HEK293T (cell line): Measurements from ENCODE around the gene SLC25A39.

Experiments
- CTCF ChIA-PET: fragments of 350-600 bp; formaldehyde crosslinking; extraction: SDS; loops from one replicate; lab custom pipeline; 2021; ENCODE audit warnings: antibody characterized with exemption, inconsistent platforms; lab: Yijun Ruan, JAX
- POLR2A ChIA-PET: fragments of 350-600 bp; formaldehyde crosslinking; extraction: SDS; loops from one replicate; lab custom pipeline; 2020; ENCODE audit warnings: antibody characterized with exemption, inconsistent platforms; lab: Yijun Ruan, JAX
- DNase-seq: peaks from one replicate; pipeline ENCODE4 v3.0.0; 2012; ENCODE audit warnings: mixed read lengths; ENCODE audit errors: extremely low spot score
- ARNT ChIP-seq: fragments of 450-650 bp; IDR thresholded peaks from 2 replicates; pipeline ENCODE4 v1.6.1; 2017; ENCODE audit warnings: mild to moderate bottlenecking
- BHLHE40 ChIP-seq: fragments of 450-650 bp; IDR thresholded peaks from 2 replicates; pipeline ENCODE4 v1.6.1; 2016; ENCODE audit warnings: mild to moderate bottlenecking, moderate library complexity, borderline replicate concordance
- CTBP1 ChIP-seq: fragments of 450-650 bp; IDR thresholded peaks from 2 replicates; pipeline ENCODE4 v1.6.1; 2016; ENCODE audit warnings: borderline replicate concordance
- ELF4 ChIP-seq: fragments of 450-650 bp; IDR thresholded peaks from 2 replicates; pipeline ENCODE4 v1.6.1; 2017; ENCODE audit warnings: antibody characterized with exemption
- FOXA1 ChIP-seq: fragments of 450-650 bp; IDR thresholded peaks from 2 replicates; pipeline ENCODE4 v1.6.1; 2016; ENCODE audit warnings: mild to moderate bottlenecking
- FOXK2 ChIP-seq: fragments of 450-650 bp; IDR thresholded peaks from 2 replicates; pipeline ENCODE4 v1.6.1; 2016; ENCODE audit warnings: mild to moderate bottlenecking
- FOXM1 ChIP-seq: fragments of 450-650 bp; IDR thresholded peaks from 2 replicates; pipeline ENCODE4 v1.6.1; 2017; ENCODE audit warnings: mild to moderate bottlenecking, borderline replicate concordance
- HDGF ChIP-seq: fragments of 450-650 bp; IDR thresholded peaks from 2 replicates; pipeline ENCODE4 v1.6.1; 2017; ENCODE audit warnings: antibody characterized with exemption, borderline replicate concordance
- L3MBTL2 ChIP-seq: fragments of 450-650 bp; conservative IDR thresholded peaks from 2 replicates; pipeline ENCODE4 v1.6.1; 2016; ENCODE audit warnings: mild to moderate bottlenecking
- LEF1 ChIP-seq: fragments of 450-650 bp; IDR thresholded peaks from 2 replicates; pipeline ENCODE4 v1.6.1; 2017; ENCODE audit warnings: mild to moderate bottlenecking, borderline replicate concordance
- NFRKB ChIP-seq: fragments of 450-650 bp; IDR thresholded peaks from 2 replicates; pipeline ENCODE4 v1.6.1; 2016; ENCODE audit warnings: mild to moderate bottlenecking, moderate library complexity
- SP1 ChIP-seq: fragments of 450-650 bp; IDR thresholded peaks from 2 replicates; pipeline ENCODE4 v1.6.1; 2017
- SUZ12 ChIP-seq: fragments of 450-650 bp; IDR thresholded peaks from 2 replicates; pipeline ENCODE4 v1.6.1; 2016; ENCODE audit warnings: mild to moderate bottlenecking
- TARDBP ChIP-seq: fragments of 450-650 bp; IDR thresholded peaks from 2 replicates; pipeline ENCODE4 v1.6.1; 2016
- ZNF384 ChIP-seq: fragments of 450-650 bp; IDR thresholded peaks from 2 replicates; pipeline ENCODE4 v1.6.1; 2016
- TF ChIP-seq, protein P1 (sequence below): fragments of 450-650 bp; IDR thresholded peaks from 2 replicates; pipeline ENCODE4 v1.6.1; 2016

SLC25A39 gene

GRCh38 chr17:44321246-44322120 lies 3.1 kb downstream of the SLC25A39 start:
- ChIA-PET CTCF (interaction anchor here (0.6 kb wide), 1 partner anchor 23 kb away, joined by 3 read pairs; no protein-coding TSS in a partner anchor), POLR2A (interaction anchor here (1.1 to 1.5 kb wide), 3 partner anchors 11 to 100 kb away, joined by 3 to 4 read pairs (median 3); no protein-coding TSS in a partner anchor)
- no peak for TF ChIP-seq FOXK2
- no peak for TF ChIP-seq ARNT
- no peak for TF ChIP-seq HDGF
- TF ChIP-seq FOXA1 = no peak
- DNase-seq = no peak

- no peak for TF ChIP-seq BHLHE40
- TF ChIP-seq ZNF384 = no peak
- no peak for TF ChIP-seq SUZ12
- no peak for TF ChIP-seq SP1
- TF ChIP-seq ELF4 = no peak
- TF ChIP-seq ARNT = no peak
- TF ChIP-seq FOXM1 = no peak
- TF ChIP-seq FOXA1 = no peak
- no peak for TF ChIP-seq NFRKB
- TF ChIP-seq TARDBP = no peak
- TF ChIP-seq FOXK2 = no peak
- TF ChIP-seq L3MBTL2 = no peak
- TF ChIP-seq CTBP1 = no peak
- TF ChIP-seq, protein P1, sequence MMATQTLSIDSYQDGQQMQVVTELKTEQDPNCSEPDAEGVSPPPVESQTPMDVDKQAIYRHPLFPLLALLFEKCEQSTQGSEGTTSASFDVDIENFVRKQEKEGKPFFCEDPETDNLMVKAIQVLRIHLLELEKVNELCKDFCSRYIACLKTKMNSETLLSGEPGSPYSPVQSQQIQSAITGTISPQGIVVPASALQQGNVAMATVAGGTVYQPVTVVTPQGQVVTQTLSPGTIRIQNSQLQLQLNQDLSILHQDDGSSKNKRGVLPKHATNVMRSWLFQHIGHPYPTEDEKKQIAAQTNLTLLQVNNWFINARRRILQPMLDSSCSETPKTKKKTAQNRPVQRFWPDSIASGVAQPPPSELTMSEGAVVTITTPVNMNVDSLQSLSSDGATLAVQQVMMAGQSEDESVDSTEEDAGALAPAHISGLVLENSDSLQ = no peak
- TF ChIP-seq HDGF = no peak
- TF ChIP-seq LEF1 = no peak
- no peak for DNase-seq
- ChIA-PET CTCF (no interaction called here), POLR2A (interaction anchor here (1.5 kb wide), 1 partner anchor 10 kb away, joined by 4 read pairs; no protein-coding TSS in a partner anchor)
These were observed 4.6 kb downstream of the SLC25A39 start for GRCh38 chr17:44320066-44320465.

DNA sequence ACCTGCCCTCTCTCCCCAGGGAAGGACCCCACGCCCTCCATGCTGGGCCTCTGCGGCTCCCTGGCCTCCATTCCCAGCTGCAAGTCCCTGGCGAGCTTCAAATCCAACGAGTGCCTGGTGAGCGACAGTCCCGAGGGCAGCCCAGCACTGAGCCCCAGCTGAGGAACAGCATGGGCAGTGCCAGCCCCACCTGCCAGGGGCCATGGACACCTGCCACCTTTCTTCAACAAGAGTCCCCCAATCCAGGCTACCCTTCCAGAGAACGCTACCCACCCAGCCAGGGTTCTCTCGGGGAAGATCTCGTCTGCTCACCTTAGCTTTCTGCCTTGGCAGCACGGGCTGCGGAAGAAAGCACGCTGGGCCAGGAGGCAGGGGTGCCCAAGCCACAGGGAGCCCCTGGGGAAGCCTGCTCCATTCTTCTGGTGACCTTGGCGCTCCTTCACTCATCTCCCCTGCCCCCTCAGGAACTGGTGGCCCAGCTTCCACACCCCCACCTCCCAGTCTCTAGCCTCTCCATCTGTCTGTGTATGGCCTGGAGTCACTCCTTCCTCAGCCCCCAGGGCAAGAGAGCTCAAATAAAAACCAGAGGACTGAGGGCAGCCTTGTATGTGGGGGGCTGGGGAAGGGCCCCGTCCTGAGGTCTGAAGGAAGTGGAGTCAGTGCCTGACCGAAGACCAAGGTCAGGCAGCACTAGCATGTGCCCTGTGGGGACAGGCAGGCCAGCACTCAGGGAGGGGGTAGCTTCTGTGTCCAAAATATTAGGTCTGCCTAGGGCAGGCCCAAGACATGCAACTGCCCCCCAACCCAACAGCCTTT lies 6.3 kb downstream of the SLC25A39 start:
- CTCF ChIA-PET = interaction anchor here (0.6 kb wide), 1 partner anchor 592 kb away, joined by 4 read pairs; no protein-coding TSS in a partner anchor
- TF ChIP-seq HDGF (no peak), CTBP1 (no peak), LEF1 (no peak), BHLHE40 (no peak), FOXK2 (no peak), NFRKB (no peak), ARNT (no peak), FOXA1 (no peak), L3MBTL2 (no peak), TARDBP (no peak), SP1 (no peak), ELF4 (no peak), FOXM1 (no peak), SUZ12 (no peak)
- TF ChIP-seq, protein P1 = no peak
- POLR2A ChIA-PET = interaction anchor here (0.8 to 2.3 kb wide), 3 partner anchors 40 to 103 kb away, joined by 3 to 5 read pairs (median 3); no protein-coding TSS in a partner anchor
- no peak for DNase-seq

DNA sequence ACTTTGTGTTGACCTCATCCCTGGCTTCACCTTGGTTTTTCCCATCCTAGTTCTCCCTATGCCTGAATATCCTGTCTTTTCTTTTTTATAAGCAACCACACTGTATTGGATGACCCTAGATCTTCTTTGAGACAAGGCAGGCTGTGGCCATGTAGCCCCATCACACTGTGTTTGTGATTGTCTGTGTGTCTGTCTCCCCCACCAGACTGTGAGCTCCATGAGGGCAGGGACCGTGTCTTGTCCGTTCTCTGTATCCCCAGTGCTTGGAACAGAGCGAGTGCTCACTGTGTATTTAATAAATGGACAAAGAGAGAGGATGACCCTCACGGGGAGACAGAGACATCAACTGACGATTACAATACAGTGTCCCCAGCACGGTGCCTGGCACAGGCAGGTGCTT lies 7.1 kb downstream of the SLC25A39 start:
- POLR2A ChIA-PET = interaction anchor here (0.8 to 2.3 kb wide), 2 partner anchors 9 to 96 kb away, joined by 3 to 5 read pairs; no protein-coding TSS in a partner anchor
- TF ChIP-seq ELF4 (no peak), HDGF (no peak), SP1 (no peak)

DNA sequence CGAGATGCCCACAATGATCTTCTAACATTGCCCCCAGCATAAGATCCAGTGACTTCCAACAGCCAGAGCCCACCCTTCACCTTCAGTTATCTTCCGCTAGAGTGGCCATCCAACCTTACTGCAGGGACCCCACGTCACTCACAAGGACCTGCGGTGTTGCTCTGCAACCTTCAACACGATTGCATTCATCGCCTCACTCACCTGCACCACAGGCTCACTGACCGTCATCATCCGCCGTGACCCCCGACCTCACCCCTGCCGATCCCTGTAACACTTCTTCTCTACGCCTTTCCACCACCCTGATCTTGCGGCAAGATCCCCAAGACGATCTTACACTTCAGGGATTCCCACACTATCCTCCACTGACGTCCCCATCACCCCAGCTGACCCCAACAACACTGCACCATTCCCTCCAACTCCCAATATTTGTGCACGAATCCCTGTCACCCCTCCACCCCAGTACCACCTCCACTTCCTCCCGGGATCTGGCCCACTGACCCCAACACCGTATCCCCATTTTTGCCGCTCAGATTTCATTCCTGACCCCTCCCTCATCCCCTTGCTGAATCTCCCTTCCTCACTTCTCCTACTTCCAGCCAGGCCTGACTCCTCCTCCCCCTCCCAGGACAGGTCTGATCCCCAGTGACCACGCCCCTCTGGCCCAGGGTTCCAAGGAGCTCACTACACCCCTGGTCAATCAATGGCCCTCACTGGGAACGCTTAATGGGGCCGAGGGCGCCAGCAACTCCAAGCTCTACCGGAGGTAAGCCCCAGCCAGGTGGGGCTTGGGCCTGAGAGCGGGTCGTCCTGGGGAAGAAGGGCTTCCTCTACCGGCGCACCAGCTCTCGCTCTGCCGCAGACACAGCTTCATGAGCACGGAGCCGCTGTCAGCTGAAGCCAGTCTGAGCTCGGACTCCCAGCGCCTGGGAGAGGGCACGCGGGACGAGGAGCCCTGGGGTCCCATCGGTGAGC lies 8.6 kb downstream of the SLC25A39 start:
- CTCF ChIA-PET = interaction anchor here (0.8 to 1.2 kb wide), 2 partner anchors 30 to 106 kb away, joined by 3 to 4 read pairs; no protein-coding TSS in a partner anchor
- POLR2A ChIA-PET = interaction anchor here (0.9 to 1.5 kb wide), 3 partner anchors 11 to 98 kb away, joined by 3 to 5 read pairs (median 4); no protein-coding TSS in a partner anchor
- TF ChIP-seq LEF1 = no peak
- no peak for TF ChIP-seq FOXM1
- no peak for TF ChIP-seq BHLHE40
- TF ChIP-seq ELF4 = no peak
- TF ChIP-seq FOXA1 = no peak
- no peak for TF ChIP-seq L3MBTL2
- no peak for TF ChIP-seq CTBP1
- no peak for TF ChIP-seq TARDBP
- no peak for TF ChIP-seq ARNT
- no peak for DNase-seq

More for the DNA sequence above, 7.1 kb downstream of the SLC25A39 start:
- CTCF ChIA-PET = interaction anchor here (1.2 kb wide), 1 partner anchor 28 kb away, joined by 3 read pairs; no protein-coding TSS in a partner anchor
- DNase-seq = no peak
